GM12874 (cell line): ENCODE results near the gene ADAMTS2.

Experiments
- TF ChIP-seq, protein P1 (sequence below): IDR thresholded peaks from 2 replicates; pipeline ENCODE4 v1.5.1; 2011; ENCODE audit warnings: low read depth, mild to moderate bottlenecking, control low read depth, low read length, moderate library complexity; ENCODE audit not compliant: insufficient read depth

ADAMTS2 gene

DNA sequence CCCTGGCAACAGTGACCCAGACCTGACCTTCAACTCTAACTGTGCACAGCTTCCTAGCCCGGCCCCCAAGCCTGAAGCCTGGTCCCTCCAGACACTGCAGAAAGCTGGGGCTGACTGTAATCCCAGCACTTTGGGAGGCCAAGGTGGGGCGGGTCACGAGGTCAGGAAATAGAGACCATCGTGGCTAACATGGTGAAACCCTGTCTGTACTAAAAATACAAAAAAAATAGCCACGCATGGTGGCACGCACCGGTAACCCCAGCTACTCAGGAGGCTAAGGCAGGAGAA, 35.9 kb downstream of the ADAMTS2 start:
- TF ChIP-seq, protein P1, sequence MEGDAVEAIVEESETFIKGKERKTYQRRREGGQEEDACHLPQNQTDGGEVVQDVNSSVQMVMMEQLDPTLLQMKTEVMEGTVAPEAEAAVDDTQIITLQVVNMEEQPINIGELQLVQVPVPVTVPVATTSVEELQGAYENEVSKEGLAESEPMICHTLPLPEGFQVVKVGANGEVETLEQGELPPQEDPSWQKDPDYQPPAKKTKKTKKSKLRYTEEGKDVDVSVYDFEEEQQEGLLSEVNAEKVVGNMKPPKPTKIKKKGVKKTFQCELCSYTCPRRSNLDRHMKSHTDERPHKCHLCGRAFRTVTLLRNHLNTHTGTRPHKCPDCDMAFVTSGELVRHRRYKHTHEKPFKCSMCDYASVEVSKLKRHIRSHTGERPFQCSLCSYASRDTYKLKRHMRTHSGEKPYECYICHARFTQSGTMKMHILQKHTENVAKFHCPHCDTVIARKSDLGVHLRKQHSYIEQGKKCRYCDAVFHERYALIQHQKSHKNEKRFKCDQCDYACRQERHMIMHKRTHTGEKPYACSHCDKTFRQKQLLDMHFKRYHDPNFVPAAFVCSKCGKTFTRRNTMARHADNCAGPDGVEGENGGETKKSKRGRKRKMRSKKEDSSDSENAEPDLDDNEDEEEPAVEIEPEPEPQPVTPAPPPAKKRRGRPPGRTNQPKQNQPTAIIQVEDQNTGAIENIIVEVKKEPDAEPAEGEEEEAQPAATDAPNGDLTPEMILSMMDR = no peak

DNA sequence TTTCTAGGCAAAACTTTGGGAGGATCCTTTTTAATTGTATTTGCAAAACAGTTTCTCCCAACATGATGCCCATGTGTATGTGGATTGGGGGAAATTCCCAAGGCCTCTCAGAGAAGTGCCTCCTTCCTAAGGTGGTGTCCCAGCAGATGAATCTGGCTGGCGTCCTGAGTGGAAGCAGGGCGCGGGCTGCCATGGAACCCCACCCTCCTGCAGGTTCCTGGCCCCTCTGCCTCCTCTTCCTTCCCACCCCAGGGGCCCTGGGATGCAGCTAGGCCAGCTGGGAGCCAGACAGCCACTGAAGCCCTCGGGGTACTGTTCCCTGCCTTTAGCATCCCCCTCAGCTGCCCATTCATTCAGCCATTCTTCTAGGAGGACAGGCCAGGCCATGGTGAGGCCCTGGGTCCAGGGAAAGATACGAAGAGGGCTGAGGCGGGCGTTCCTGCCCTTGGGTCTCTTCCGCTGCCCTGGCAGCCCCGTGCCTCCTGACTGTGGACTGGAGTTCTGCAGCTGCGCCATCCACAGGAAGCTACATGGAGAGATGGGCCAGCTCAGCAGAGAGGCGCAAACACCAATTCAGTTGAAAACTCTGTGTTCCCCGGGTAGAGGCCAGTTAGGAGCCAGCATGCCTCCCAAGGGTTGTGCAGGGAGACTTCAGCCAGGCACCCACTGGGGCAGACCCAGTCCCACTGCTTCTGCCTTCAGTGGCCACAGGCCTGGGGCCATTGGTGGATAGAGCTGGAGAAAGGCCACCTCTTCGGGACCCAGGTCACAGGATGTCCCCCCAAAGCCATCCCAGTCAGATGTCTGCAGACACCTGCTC, 36.5 kb downstream of the ADAMTS2 start:
- TF ChIP-seq, protein P1 = no peak

DNA sequence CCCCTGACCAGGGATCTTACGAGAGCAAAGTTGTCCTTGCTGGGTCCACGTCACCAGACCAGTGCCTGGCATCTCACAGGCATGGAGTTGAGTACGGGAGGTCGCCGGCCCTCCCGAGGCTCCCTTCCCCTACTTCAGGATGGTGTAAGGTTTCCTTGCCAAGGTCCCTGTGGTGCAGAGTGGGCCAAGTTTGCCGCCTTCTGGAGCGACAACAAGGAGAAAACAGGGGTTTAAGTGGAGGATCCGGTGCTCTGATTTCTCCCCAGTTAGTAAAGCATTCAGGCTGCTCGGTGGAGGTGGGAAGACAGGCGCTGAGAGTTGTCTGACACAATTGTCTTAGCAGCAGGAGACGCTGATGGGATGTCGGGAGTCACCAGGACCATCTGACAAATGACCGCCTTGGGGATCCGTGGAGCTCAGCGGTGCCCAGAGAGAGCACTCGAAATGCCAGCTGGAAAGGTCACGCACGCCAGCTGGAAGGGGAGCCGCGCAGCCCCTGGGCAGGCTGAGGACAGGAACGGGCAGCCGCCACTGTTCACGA, 37.3 kb downstream of the ADAMTS2 start:
- TF ChIP-seq, protein P1 = no peak

DNA sequence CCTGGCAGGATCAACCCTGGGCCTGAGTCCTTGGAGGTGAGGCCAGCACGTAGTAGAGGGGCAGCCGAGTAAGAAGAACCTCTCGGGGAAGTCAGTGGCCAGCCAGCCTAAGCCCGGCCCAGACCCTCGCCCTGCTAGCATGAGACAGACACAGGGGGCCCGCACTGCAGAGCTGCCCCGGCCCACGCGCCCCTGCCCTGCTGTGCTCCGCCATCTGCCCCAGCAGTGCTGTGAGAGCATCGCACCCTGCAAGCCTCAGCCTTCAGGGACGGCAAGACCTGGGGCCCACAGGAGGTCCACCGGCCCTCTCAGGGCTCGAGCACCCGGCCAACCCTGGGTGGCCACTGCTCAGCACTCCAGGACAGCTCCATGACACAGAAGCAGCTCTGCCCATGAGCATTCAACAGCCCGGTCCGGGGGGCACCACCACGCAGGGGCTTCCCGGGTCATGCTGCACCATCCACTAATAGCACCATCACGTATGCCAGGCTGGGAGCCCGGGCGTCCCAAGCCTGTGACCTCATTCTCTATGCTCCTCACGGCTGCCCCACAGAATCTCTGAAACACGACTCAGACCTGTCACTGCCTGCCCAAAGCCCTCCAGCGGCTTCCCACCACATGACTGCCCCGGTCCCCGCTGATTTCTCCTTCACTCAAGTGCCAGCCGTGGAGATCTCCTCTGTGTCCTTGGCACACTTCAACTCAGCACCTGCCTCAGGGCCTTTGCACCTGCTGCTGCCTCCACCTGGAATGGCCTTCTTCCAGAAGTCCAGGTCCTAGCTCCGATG, 38.1 kb downstream of the ADAMTS2 start:
- TF ChIP-seq, protein P1 = no peak

DNA sequence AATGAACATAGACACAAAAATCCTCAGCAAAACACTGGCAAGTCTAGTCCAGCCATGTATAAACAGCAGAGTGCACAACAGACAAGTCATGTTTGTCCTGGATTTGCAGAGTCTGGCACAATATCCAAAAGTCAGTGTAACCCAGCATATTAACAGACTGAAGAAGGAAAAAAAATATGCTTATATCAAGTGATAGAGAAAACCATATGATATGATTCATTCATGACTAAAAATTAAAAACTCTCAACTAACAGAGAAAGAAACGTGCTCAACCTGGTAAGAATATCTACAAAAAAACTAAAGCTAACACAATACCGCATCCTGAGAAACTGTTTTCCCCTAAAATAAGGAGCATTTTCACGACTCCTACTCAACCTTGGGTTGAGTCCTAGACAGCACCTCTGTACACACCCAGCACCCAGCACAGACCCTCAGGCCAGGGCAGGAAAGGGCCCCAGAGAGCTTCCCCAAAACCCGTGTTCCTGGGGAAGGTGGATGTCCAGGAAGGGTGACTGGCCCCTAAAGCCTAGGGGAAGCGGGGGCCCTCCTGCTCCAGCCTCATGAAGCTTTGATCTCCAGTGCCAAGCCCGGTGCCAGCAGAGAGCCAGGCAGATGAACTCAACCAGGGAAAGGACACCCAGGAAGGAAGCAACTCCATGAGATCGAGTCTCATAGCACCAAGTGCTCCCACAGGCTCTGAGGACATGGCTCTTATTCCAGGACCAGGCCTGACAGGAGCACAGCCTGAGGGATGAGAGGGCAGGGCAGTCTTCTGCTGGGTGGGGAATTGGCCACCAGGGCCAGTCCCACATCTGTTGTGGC, 38.9 kb downstream of the ADAMTS2 start:
- TF ChIP-seq, protein P1 = no peak

DNA sequence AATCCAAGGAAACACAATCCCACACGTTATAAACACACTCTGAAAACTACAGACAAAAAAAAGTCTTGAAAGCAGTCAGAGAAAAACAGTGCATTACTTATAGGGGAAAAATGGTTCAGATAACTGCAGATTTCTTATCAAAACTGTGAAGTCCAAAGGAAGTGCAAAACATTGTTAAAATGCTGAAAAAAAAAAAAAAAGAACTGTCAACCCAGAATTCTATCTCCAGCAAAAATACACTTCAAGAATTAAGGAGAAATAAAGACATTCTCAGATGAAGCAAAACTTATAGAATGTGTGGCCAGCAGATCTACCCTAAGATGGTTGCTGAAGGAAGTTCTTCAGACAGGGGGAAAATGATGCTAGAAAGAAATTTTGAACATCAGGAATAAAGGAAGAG, 40.4 kb downstream of the ADAMTS2 start:
- TF ChIP-seq, protein P1 = no peak

DNA sequence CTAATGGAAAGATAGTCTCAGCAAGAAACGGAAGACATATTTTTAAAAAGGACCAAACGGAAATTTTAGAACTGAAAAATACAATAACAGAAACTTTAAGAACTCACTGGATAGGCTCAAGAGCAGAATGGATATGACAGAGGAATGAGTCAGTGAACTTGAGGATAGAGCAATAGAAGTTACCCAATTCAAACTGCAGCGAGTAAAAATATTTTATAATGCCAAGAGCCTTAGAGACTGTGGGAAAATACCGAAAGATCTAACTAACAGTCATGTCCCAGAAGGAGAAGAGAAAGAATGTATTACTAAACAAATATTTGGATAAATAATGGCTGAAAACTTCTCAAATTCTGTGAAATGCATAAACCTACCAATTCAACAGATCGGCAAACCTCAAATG, 40.8 kb downstream of the ADAMTS2 start:
- TF ChIP-seq, protein P1 = no peak
